ENCODE results near the gene EHMT2.
"Not testable (repeated sequence)": the region's sequence is repeated elsewhere in the genome, so short reads cannot be mapped to it uniquely, and the experiment has no call there.

The EHMT2 gene

GRCh38 chr6:31927863-31928671 is 30.6 kb upstream of the EHMT2 start:
- no peak for DNase-seq
- Mint-ChIP-seq H3K36me3 (ENCODE audit: insufficient read depth) (peaks cover 3% of the 10 kb centered on the region), H3K4me1 (ENCODE audit: low read depth in 2 of 2) (no peaks in the 10 kb centered on the region), H3K27me3 (peaks cover 7 to 27% of the 10 kb centered on the region in 2 donors), H3K4me3 (no peak overlapping the region), H3K27ac (no peak overlapping the region), H3K9me3 (no peaks in the 10 kb centered on the region)
- no peak for ATAC-seq (replicated peaks)

DNA sequence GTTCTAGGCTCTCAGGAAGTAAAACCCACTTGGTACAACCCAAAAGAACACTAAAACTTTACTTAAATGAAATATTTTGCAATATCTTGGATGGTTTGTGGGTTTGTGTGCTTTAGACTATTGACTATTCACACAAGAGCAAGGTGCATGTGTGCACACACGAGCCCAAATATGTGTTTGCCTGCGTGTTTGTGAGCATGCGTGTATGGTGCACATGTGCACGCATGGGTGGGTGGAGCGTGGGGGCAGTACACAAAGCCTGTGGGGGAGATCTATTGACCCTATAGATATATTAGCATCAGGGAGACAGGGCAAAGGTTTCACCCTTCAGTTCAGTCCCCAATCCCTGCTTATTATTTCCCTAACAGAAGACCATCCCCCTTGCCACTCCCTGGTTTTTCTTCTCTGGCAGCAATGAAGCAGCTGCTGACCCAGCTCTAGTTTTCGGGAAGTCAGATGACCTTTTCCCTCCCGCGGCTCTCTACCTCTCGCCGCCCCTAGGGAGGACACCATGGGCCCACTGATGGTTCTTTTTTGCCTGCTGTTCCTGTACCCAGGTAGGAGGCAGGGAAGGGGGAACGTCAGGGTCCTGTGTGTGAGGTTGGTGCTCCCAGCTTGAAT is 29.9 kb upstream of the EHMT2 start, which contains the start of gene C2:
Gene C2, plus strand, starts transcription at position 476 of the 621 bp plus-strand sequence. Its CDS starts 36 bp downstream, at position 512.
- Mint-ChIP-seq H3K4me3 (no peak within 1 kb of the TSS), H3K36me3 (ENCODE audit: insufficient read depth) (peaks cover 5% of the 10 kb centered on the region), H3K9me3 (no peaks in the 10 kb centered on the region), H3K4me1 (ENCODE audit: low read depth in 2 of 2) (no peaks in the 10 kb centered on the region), H3K27me3 (peaks cover 6 to 24% of the 10 kb centered on the region in 2 donors), H3K27ac (no peak within 1 kb of the TSS)
- DNase-seq (no peak), ATAC-seq (replicated peaks) (no peak)

DNA sequence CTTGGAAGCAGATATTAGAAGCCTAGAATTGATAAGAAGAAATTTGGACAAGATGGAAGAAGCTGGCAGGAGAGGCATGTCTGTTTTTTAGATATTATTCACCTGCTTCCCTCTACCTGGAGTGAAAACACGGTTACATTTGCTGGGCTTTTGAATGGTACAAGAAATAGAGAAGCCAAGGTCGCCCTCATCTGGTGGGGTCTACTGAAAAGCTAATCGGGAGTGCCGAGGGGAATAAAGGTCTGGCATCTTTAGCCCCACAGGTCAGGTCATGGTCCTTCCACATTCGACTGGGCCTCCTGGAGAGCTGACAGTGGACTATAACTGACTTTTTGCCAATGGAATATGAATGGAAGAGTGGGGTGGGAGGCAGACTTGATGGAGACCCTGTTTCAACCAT is 25.4 kb upstream of the EHMT2 start:
- no peak overlapping the region for H3K27ac Mint-ChIP-seq
- H3K27me3 Mint-ChIP-seq, result peaks cover 5% of the 10 kb centered on the region in 2 donors
- DNase-seq, result no peak
- no peak for ATAC-seq (replicated peaks)
- H3K4me3 Mint-ChIP-seq, result no peak overlapping the region
- no peaks in the 10 kb centered on the region for H3K9me3 Mint-ChIP-seq
- peaks cover 5% of the 10 kb centered on the region for H3K36me3 Mint-ChIP-seq (ENCODE audit: insufficient read depth)
- no peaks in the 10 kb centered on the region for H3K4me1 Mint-ChIP-seq (ENCODE audit: low read depth in 2 of 2)

DNA sequence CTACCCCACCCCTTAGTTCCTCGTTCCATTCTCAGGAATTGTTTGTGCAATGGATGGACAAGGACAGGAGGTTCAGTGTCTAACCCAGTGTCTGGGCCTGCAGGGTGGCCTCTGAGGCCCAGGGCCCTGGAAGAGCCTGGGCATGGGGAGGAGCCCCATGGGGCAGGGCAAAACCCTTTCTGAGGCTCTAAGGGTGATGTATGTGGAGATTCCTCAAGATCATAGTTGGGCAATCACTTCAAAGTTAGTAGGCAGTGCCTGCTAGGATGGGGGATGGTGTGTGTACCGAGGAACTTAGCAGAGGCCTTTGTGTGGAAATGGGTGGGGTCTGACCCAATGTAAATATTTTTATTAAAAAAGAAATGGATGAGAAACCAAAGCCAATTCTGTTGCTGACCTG is 23.3 kb upstream of the EHMT2 start:
- ATAC-seq (replicated peaks) (no peak), DNase-seq (no peak)
- H3K27ac Mint-ChIP-seq, result no peak overlapping the region
- no peaks in the 10 kb centered on the region for H3K9me3 Mint-ChIP-seq
- H3K4me1 Mint-ChIP-seq (ENCODE audit: low read depth in 2 of 2), result no peaks in the 10 kb centered on the region
- peaks cover 5% of the 10 kb centered on the region for H3K36me3 Mint-ChIP-seq (ENCODE audit: insufficient read depth)
- peaks cover 1 to 5% of the 10 kb centered on the region in 2 donors for H3K27me3 Mint-ChIP-seq
- no peak overlapping the region for H3K4me3 Mint-ChIP-seq

GRCh38 chr6:31919624-31920303 is 22.3 kb upstream of the EHMT2 start:
- Mint-ChIP-seq H3K4me3 (no peak overlapping the region), H3K36me3 (ENCODE audit: insufficient read depth) (peaks cover 5% of the 10 kb centered on the region), H3K4me1 (ENCODE audit: low read depth in 2 of 2) (no peaks in the 10 kb centered on the region), H3K27ac (no peak overlapping the region), H3K27me3 (peaks cover 11 to 16% of the 10 kb centered on the region in 2 donors), H3K9me3 (no peaks in the 10 kb centered on the region)
- DNase-seq (no peak), ATAC-seq (replicated peaks) (no peak)

DNA sequence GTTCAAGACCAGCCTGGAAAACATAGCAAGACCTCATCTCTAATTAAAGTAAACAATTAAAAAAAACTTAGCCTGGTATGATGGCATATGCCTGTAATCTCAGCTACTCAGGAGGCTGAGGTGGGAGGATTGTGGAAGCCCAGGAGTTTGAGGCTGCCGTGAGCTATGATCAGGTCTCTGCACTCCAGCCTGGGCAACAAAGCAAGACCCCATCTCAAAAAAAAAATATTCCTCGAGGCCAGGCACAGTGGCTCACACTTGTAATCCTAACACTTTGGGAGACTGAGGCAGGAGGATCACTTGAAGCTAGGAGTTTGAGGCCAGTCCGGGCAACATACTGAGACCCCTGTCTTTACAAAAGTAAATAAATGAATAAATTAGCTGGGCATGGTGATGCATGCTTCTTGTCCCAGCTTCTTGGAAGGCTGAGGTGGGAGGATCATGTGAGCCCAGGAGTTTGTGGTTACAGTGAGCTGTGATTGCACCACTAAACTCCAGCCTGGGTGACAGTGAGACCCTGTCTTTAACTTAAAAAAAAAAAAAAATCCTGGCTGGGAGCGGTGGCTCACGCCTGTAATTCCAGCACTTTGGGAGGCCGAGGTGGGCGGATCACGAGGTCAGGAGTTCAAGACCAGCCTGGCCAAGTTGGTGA is 20.7 kb upstream of the EHMT2 start:
- no peak overlapping the region for H3K27ac Mint-ChIP-seq

GRCh38 chr6:31915756-31916155 is 18.3 kb upstream of the EHMT2 start:
- H3K27me3 Mint-ChIP-seq, result peaks cover 18 to 27% of the 10 kb centered on the region in 2 donors
- H3K9me3 Mint-ChIP-seq, result no peaks in the 10 kb centered on the region
- peaks cover 4% of the 10 kb centered on the region for H3K36me3 Mint-ChIP-seq (ENCODE audit: insufficient read depth)
- DNase-seq, result no peak
- no peaks in the 10 kb centered on the region for H3K4me1 Mint-ChIP-seq (ENCODE audit: low read depth in 2 of 2)
- H3K27ac Mint-ChIP-seq, result no peak overlapping the region
- ATAC-seq (replicated peaks), result no peak
- H3K4me3 Mint-ChIP-seq, result no peak overlapping the region

More for the DNA sequence above, 20.7 kb upstream of the EHMT2 start:
- no peaks in the 10 kb centered on the region for H3K9me3 Mint-ChIP-seq
- ATAC-seq (replicated peaks), result no peak
- H3K4me3 Mint-ChIP-seq, result no peak overlapping the region
- H3K4me1 Mint-ChIP-seq (ENCODE audit: low read depth in 2 of 2), result no peaks in the 10 kb centered on the region
- DNase-seq, result no peak
- H3K36me3 Mint-ChIP-seq (ENCODE audit: insufficient read depth), result peaks cover 2% of the 10 kb centered on the region
- H3K27me3 Mint-ChIP-seq, result peaks cover 11 to 17% of the 10 kb centered on the region in 2 donors

DNA sequence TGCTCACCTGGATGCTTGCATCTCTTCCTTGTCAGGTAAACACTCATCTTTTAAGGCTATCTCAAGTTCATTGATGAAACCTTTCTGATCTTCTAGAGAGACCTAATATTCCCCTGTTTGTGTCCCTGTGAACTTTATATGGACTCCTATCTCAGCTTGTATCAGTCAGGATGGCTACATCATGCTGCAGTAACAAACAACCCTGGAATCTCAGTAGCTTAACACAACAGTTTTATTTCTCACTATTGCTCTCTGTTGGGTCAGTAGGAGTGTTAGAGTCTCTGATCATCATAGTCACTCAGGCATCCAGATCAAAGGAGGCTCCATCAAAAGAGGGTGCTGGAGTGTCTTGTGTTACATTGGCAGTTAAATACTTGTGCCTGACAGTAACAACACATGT is 17.9 kb upstream of the EHMT2 start:
- no peak overlapping the region for H3K4me3 Mint-ChIP-seq
- H3K27ac Mint-ChIP-seq, result no peak overlapping the region
- H3K9me3 Mint-ChIP-seq, result no peaks in the 10 kb centered on the region
- H3K27me3 Mint-ChIP-seq, result peaks cover 18 to 27% of the 10 kb centered on the region in 2 donors
- no peak for DNase-seq
- ATAC-seq (replicated peaks), result no peak
- peaks cover 4% of the 10 kb centered on the region for H3K36me3 Mint-ChIP-seq (ENCODE audit: insufficient read depth)
- no peaks in the 10 kb centered on the region for H3K4me1 Mint-ChIP-seq (ENCODE audit: low read depth in 2 of 2)

GRCh38 chr6:31911826-31912585 is 14.5 kb upstream of the EHMT2 start:
- peaks cover 18 to 39% of the 10 kb centered on the region in 2 donors for H3K27me3 Mint-ChIP-seq
- no peaks in the 10 kb centered on the region for H3K9me3 Mint-ChIP-seq
- ATAC-seq (replicated peaks), result no peak
- peaks cover 4% of the 10 kb centered on the region for H3K36me3 Mint-ChIP-seq (ENCODE audit: insufficient read depth)
- DNase-seq, result no peak
- no peak overlapping the region for H3K27ac Mint-ChIP-seq
- H3K4me3 Mint-ChIP-seq, result no peak overlapping the region
- H3K4me1 Mint-ChIP-seq (ENCODE audit: low read depth in 2 of 2), result no peaks in the 10 kb centered on the region

DNA sequence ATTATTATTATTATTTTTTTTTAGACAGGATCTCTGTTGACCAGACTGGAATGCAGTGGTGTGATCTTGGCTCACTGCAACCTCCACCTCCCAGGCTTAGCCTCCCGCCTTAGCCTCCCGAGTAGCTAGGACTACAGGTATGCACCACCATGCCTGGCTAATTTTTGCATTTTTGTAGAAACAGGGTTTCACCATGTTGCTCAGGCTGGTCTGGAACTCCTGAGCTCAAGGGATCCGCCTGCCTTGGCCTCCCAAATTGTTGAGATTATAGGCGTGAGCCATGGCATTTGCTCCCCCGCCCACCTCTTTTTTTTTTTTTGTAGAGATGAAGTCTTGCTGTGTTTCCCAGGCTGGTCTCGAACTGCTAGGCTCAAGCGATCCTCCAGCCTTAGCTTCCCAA is 11.8 kb upstream of the EHMT2 start:
- peaks cover 13 to 33% of the 10 kb centered on the region in 2 donors for H3K27me3 Mint-ChIP-seq
- H3K36me3 Mint-ChIP-seq (ENCODE audit: insufficient read depth); ATAC-seq (replicated peaks); H3K27ac Mint-ChIP-seq; H3K9me3 Mint-ChIP-seq; H3K4me3 Mint-ChIP-seq; DNase-seq; H3K4me1 Mint-ChIP-seq (ENCODE audit: low read depth in 2 of 2): not testable (repeated sequence)

GRCh38 chr6:31908791-31909190 is 11.3 kb upstream of the EHMT2 start:
- DNase-seq (no peak), ATAC-seq (replicated peaks) (no peak)
- peaks cover 7% of the 10 kb centered on the region for H3K36me3 Mint-ChIP-seq (ENCODE audit: insufficient read depth)
- H3K9me3 Mint-ChIP-seq, result no peaks in the 10 kb centered on the region
- no peak overlapping the region for H3K27ac Mint-ChIP-seq
- no peaks in the 10 kb centered on the region for H3K4me1 Mint-ChIP-seq (ENCODE audit: low read depth in 2 of 2)
- H3K4me3 Mint-ChIP-seq, result no peak overlapping the region
- H3K27me3 Mint-ChIP-seq, result peaks cover 13 to 33% of the 10 kb centered on the region in 2 donors

DNA sequence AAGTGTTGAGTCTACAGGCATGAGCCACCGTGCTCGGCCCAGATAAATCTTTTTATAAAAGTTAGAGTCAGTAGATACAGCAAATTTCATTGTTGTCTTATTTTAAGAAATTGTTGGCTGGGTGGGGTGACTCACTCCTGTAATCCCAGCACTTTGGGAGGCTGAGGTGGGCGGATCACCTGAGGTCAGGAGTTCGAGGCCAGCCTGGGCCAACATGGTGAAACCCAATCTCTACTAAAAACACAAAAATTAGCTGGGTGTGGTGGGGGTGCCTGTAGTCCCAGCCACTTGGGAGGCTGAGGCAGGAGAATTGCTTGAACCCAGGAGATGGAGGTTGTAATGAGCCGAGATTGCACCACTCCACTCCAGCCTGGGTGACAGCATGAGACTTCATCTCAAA is 10.8 kb upstream of the EHMT2 start:
- H3K27ac Mint-ChIP-seq; H3K9me3 Mint-ChIP-seq; ATAC-seq (replicated peaks); H3K4me1 Mint-ChIP-seq (ENCODE audit: low read depth in 2 of 2); H3K36me3 Mint-ChIP-seq (ENCODE audit: insufficient read depth); DNase-seq; H3K4me3 Mint-ChIP-seq: not testable (repeated sequence)
- H3K27me3 Mint-ChIP-seq, result peaks cover 13 to 33% of the 10 kb centered on the region in 2 donors

Data from effector memory CD8-positive, alpha-beta T cell (primary cell).